ENCODE data around the gene GATA2. TPM values are rescaled to one million over a fixed set of nuclear protein-coding genes. Genes with fewer than 3 reads are reported as not detected.

Gene GATA2
- total RNA-seq, 1 experiment from 2014 or later = 18.6 TPM

DNA sequence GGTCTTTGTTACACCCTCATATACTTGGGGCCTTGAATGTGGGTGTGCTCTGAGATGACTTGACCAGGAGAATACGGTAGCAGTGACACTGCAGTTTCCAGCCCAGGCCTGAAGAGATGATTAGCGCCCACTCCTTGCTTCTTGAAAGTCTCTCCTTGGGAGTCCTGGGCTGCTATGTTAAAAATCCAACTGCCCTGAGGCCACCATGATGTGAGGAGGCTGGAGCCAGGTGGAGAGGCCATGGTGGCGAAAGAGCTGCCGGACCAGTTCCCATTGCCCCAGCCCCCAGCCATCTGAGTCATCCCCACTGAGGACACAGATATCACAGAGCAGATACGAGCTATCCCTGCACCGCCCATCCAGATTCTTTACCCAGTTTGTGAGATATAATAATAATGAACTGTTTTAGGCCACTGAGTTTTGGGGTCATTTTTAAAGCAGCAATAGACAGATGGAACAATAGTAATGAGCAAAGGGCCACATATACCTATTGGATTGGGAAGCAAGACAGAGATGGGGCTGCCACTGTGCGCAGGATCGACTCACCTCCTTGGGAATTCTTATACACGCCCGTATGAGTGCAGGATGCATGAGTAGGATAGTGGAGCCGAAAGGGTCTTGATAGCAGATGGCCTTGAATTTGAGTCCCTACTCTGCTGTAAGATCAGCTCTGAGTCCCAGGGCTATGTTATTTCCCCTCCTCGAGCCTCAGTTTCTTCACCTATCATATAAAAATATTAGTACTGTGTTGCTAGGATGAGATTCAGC, 12.1 kb upstream of the GATA2 start (continued):
- TF ChIP-seq SP1 (IDR thresholded peaks at IDR 0.05; ENCODE audit: low read depth) = peak; percentile 22; the same call in 1 of the 2 replicates
- TF ChIP-seq TCF7L2 (IDR thresholded peaks at IDR 0.05; ENCODE audit: borderline replicate concordance, extremely low read depth, insufficient read depth, insufficient read length) = no peak
- TF ChIP-seq FOSL1 (IDR thresholded peaks at IDR 0.05; ENCODE audit: low read depth) = peak; percentile 31; the same call in 1 of the 2 replicates

DNA sequence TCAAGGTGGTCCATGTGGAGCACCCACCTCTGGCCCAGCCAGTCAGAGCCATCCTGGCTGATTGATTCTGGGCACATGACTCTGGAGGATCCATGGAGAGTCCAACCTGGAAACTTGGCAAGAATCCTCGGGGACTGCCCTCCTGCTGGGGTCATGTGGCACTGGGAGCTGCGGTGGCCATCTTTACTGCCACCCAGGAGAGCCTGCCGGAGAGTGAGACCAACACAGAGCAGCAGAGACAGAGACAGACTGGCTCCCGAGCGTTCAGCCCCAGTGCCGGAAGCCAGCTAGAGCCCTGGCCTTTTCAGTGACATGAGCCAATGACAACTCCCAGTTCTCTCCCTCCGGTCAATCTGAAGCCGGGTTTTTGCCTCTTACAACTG, 11.5 kb upstream of the GATA2 start:
- Histone ChIP-seq H3K27me3 (ENCODE audit: insufficient read depth, low read length) (no peaks in the 10 kb centered on the region), H3K4me2 (ENCODE audit: low read length) (peak overlapping the region; percentile 36; the same call in 1 of the 2 replicates), H3K4me3 (replicated peaks in 1 of 2; ENCODE audit: low read depth in 1 of 2, low read length in 2 of 2) (no peak overlapping the region), H3K4me1 (ENCODE audit: control insufficient read depth in 1 of 2, insufficient read depth in 2 of 2, low read length in 2 of 2) (peaks cover 0 to 22% of the 10 kb centered on the region in 2 experiments; a peak in 2 of 4 replicates), H2AFZ (ENCODE audit: low read depth, low read length, poor library complexity, severe bottlenecking) (no peak overlapping the region), H3K9ac (ENCODE audit: low read length) (no peak overlapping the region), H3K9me2 (ENCODE audit: insufficient read depth) (no peaks in the 10 kb centered on the region), H3K79me2 (ENCODE audit: insufficient read depth, low read length) (no peaks in the 10 kb centered on the region), H3K9me3 (ENCODE audit: control insufficient read depth in 1 of 2, insufficient read depth in 1 of 2, low read depth in 1 of 2, low read length in 2 of 2) (no peaks in the 10 kb centered on the region), H4K20me1 (ENCODE audit: insufficient read depth) (no peaks in the 10 kb centered on the region), H3K36me3 (ENCODE audit: control insufficient read depth in 1 of 2, insufficient read depth in 2 of 2, low read length in 2 of 2) (no peaks in the 10 kb centered on the region), H3K27ac (ENCODE audit: low read depth, low read length) (no peak overlapping the region)
- intact Hi-C loops (cut with micrococcal nuclease) = loop anchor here (5.0 kb wide), 1 partner anchor 77 kb away; no protein-coding TSS in a partner anchor
- DNase-seq (ENCODE audit: low read depth, low spot score) = no peak
- ATAC-seq = 0 out of 2 replicates have a peak, but pooled peaks have one; percentile 5
- no peak for TF ChIP-seq TCF7L2 (IDR thresholded peaks at IDR 0.05; ENCODE audit: borderline replicate concordance, extremely low read depth, insufficient read depth, insufficient read length)
- no peak for TF ChIP-seq SIN3A (IDR thresholded peaks at IDR 0.05; ENCODE audit: low read depth)
- TF ChIP-seq POLR2A (IDR thresholded peaks at IDR 0.05; ENCODE audit: borderline replicate concordance, extremely low read depth, insufficient read depth, insufficient read length) = no peak
- no peak for TF ChIP-seq ELF1 (IDR thresholded peaks at IDR 0.05; ENCODE audit: borderline replicate concordance, low read depth)
- no peak for TF ChIP-seq ZBTB33 (IDR thresholded peaks at IDR 0.05; ENCODE audit: extremely low read depth, insufficient replicate concordance, low read length)
- no peak for TF ChIP-seq CEBPB (IDR thresholded peaks at IDR 0.05; ENCODE audit: low read depth)
- no peak for TF ChIP-seq YY1 (IDR thresholded peaks at IDR 0.05; ENCODE audit: extremely low read depth, insufficient replicate concordance, low read depth, low read length)
- no peak for TF ChIP-seq REST (IDR thresholded peaks at IDR 0.05; ENCODE audit: low read depth)
- TF ChIP-seq SRF (IDR thresholded peaks at IDR 0.05; ENCODE audit: low read depth) = no peak
- no peak for TF ChIP-seq ATF3 (IDR thresholded peaks at IDR 0.05)
- ChIA-PET CTCF (no interaction called here), POLR2A (no interaction called here), RAD21 (ENCODE audit: low non-redundant PET in 1 of 2, low total read pairs in 2 of 2, uncharacterized antibody in 2 of 2, unreplicated experiment in 2 of 2) (no interaction called here)
- no TSS peak for BruUV-seq (replicated peaks)
